ENCODE results near the gene RPS19. TPM values are rescaled to one million over a fixed set of nuclear protein-coding genes. Genes with fewer than 3 reads are reported as not detected.

The RPS19 gene
- total RNA-seq, 2 donors from 2014 or later = 2,321 to 2,418 TPM

GRCh38 chr19:41839211-41839610, 20.8 kb upstream of the RPS19 start:
- Mint-ChIP-seq H3K27ac (no peak overlapping the region), H3K4me3 (no peak overlapping the region), H3K36me3 (ENCODE audit: low read depth) (no peaks in the 10 kb centered on the region), H3K4me1 (peaks cover 7% of the 10 kb centered on the region), H3K9me3 (peaks cover 4% of the 10 kb centered on the region), H3K27me3 (ENCODE audit: insufficient read depth) (peaks cover 35% of the 10 kb centered on the region)
- Histone ChIP-seq H3K36me3 (ENCODE audit: control insufficient read depth, insufficient read depth, low read length) (no peaks in the 10 kb centered on the region), H3K9ac (ENCODE audit: extremely low read depth, low read length, poor library complexity, severe bottlenecking) (no peak overlapping the region), H3K4me1 (ENCODE audit: control insufficient read depth, insufficient read depth, low read length) (no peaks in the 10 kb centered on the region), H3K9me3 (ENCODE audit: control insufficient read depth, low read length) (no peaks in the 10 kb centered on the region), H3K27me3 (ENCODE audit: control insufficient read depth, insufficient read depth, low read length, poor library complexity, severe bottlenecking) (peaks cover 3% of the 10 kb centered on the region), H3K4me3 (ENCODE audit: low read length) (no peak overlapping the region), H3K27ac (ENCODE audit: low read depth, low read length) (no peak overlapping the region)
- 48 to 75% methylated on average over 2 of the region's 2 CpGs for WGBS, 2 experiments (ENCODE audit: insufficient coverage in 1 of 2, insufficient read length in 1 of 2)
- no peak for TF ChIP-seq CTCF (conservative IDR thresholded peaks at IDR 0.05)
- no peak for DNase-seq

GRCh38 chr19:41843371-41843770, 16.7 kb upstream of the RPS19 start:
- no peak for TF ChIP-seq CTCF (conservative IDR thresholded peaks at IDR 0.05)
- DNase-seq = no peak
- WGBS, 2 experiments (ENCODE audit: insufficient coverage in 1 of 2, insufficient read length in 1 of 2) = 81 to 82% methylated on average over 3 to 7 of the region's 7 CpGs
- Histone ChIP-seq H3K9me3 (ENCODE audit: control insufficient read depth, low read length) (no peaks in the 10 kb centered on the region), H3K27ac (ENCODE audit: low read depth, low read length) (no peak overlapping the region), H3K4me3 (ENCODE audit: low read length) (no peak overlapping the region), H3K4me1 (ENCODE audit: control insufficient read depth, insufficient read depth, low read length) (no peaks in the 10 kb centered on the region), H3K36me3 (ENCODE audit: control insufficient read depth, insufficient read depth, low read length) (no peaks in the 10 kb centered on the region), H3K9ac (ENCODE audit: extremely low read depth, low read length, poor library complexity, severe bottlenecking) (no peak overlapping the region), H3K27me3 (ENCODE audit: control insufficient read depth, insufficient read depth, low read length, poor library complexity, severe bottlenecking) (no peaks in the 10 kb centered on the region)
- Mint-ChIP-seq H3K4me3 (no peak overlapping the region), H3K36me3 (ENCODE audit: low read depth) (no peaks in the 10 kb centered on the region), H3K4me1 (no peaks in the 10 kb centered on the region), H3K27me3 (ENCODE audit: insufficient read depth) (peaks cover 30% of the 10 kb centered on the region), H3K9me3 (peaks cover 6% of the 10 kb centered on the region), H3K27ac (no peak overlapping the region)

GRCh38 chr19:41844601-41845000, 15.5 kb upstream of the RPS19 start, which contains the start of gene LYPD4:
Gene LYPD4 (minus strand): TSS chr19:41844683. CDS start chr19:41839285, 5,398 bp downstream.
- Mint-ChIP-seq H3K4me3 (no peak within 1 kb of the TSS), H3K4me1 (no peaks in the 10 kb centered on the region), H3K27ac (no peak within 1 kb of the TSS), H3K27me3 (ENCODE audit: insufficient read depth) (peaks cover 26% of the 10 kb centered on the region), H3K9me3 (peaks cover 6% of the 10 kb centered on the region), H3K36me3 (ENCODE audit: low read depth) (no peaks in the 10 kb centered on the region)
- H3K27me3 ChIP-seq (ENCODE audit: control insufficient read depth, insufficient read depth, low read length, poor library complexity, severe bottlenecking) = no peaks in the 10 kb centered on the region
- H3K36me3 ChIP-seq (ENCODE audit: control insufficient read depth, insufficient read depth, low read length) = no peaks in the 10 kb centered on the region
- no peak for TF ChIP-seq CTCF (conservative IDR thresholded peaks at IDR 0.05)
- H3K4me3 ChIP-seq (ENCODE audit: low read length) = no peak within 1 kb of the TSS
- no peak within 1 kb of the TSS for H3K27ac ChIP-seq (ENCODE audit: low read depth, low read length)
- no peak within 1 kb of the TSS for H3K9ac ChIP-seq (ENCODE audit: extremely low read depth, low read length, poor library complexity, severe bottlenecking)
- H3K4me1 ChIP-seq (ENCODE audit: control insufficient read depth, insufficient read depth, low read length) = no peaks in the 10 kb centered on the region
- H3K9me3 ChIP-seq (ENCODE audit: control insufficient read depth, low read length) = no peaks in the 10 kb centered on the region
- WGBS, 2 experiments (ENCODE audit: insufficient coverage in 1 of 2, insufficient read length in 1 of 2) = 86 to 94% methylated on average over 20 to 30 of the region's 30 CpGs
- peak; percentile 68 for DNase-seq

All from endodermal cell (in vitro differentiated cells).